Peyer's patch (tissue), 4 donors: Measurements from ENCODE around the gene MGAT5.

Source experiments
- POLR2A ChIP-seq, 2 donors: fragments of 450-650 bp; IDR thresholded peaks; one replicate each; pipeline ENCODE4 v1.5.1; 2017; ENCODE audit warnings: antibody characterized with exemption in 2 of 2, mild to moderate bottlenecking in 2 of 2, moderate library complexity in 2 of 2
- TF ChIP-seq, protein P1 (sequence below), 6 experiments: fragments of 450-650 bp in 4 of 6; fragments of 200-600 bp in 2 of 6; sonication (generic) in 1 of 6; IDR thresholded peaks; one replicate each; pipeline ENCODE4 v1.5.1; 2017 to 2019; ENCODE audit warnings: antibody characterized with exemption in 6 of 6, mild to moderate bottlenecking in 3 of 6, moderate library complexity in 1 of 6

DNA sequence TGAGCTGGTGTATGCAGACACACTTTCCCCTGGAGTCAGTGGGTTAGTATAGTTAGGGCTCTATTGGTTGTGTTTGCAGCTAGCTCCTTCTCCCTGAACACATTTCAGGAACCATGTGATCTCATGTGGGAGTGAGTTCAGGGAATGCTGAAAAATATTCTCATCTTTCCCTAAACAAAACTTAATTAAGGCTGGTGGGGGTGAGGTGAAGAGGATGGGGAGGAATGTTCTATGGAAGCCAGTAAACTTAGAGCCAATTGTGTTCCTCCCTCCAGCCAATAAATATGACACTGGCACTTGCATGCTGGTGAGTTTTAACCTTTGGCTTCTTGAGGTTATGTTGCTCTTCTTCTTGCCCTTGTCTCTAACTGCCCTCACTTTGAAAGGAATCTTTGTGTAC lies 952 bp downstream of the MGAT5 start:
- TF ChIP-seq, protein P1, sequence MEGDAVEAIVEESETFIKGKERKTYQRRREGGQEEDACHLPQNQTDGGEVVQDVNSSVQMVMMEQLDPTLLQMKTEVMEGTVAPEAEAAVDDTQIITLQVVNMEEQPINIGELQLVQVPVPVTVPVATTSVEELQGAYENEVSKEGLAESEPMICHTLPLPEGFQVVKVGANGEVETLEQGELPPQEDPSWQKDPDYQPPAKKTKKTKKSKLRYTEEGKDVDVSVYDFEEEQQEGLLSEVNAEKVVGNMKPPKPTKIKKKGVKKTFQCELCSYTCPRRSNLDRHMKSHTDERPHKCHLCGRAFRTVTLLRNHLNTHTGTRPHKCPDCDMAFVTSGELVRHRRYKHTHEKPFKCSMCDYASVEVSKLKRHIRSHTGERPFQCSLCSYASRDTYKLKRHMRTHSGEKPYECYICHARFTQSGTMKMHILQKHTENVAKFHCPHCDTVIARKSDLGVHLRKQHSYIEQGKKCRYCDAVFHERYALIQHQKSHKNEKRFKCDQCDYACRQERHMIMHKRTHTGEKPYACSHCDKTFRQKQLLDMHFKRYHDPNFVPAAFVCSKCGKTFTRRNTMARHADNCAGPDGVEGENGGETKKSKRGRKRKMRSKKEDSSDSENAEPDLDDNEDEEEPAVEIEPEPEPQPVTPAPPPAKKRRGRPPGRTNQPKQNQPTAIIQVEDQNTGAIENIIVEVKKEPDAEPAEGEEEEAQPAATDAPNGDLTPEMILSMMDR (IDR thresholded peaks at IDR 0.05): no peak
- no peak for TF ChIP-seq POLR2A (IDR thresholded peaks at IDR 0.05)
